Measurements from ENCODE around the gene ELF3.

ELF3 gene

DNA sequence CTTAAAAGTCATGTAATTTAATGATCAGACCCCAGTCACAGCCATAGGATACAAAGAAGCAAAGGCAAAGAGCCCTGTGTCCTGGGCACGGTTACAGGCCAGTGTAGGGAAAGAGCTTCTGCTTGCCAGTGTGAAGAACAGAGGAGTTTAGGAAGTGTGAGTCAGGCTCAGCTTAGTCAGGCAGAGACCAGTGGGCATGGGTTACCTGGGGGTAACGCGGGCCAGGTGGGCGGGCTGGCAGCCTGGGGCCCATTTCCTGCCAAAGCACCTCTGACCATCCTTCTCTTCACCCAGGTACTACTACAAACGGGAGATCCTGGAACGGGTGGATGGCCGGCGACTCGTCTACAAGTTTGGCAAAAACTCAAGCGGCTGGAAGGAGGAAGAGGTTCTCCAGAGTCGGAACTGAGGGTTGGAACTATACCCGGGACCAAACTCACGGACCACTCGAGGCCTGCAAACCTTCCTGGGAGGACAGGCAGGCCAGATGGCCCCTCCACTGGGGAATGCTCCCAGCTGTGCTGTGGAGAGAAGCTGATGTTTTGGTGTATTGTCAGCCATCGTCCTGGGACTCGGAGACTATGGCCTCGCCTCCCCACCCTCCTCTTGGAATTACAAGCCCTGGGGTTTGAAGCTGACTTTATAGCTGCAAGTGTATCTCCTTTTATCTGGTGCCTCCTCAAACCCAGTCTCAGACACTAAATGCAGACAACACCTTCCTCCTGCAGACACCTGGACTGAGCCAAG, 4.7 kb downstream of the ELF3 start:
- H3K79me2 ChIP-seq (ENCODE audit: insufficient read depth, low read length) = no peaks in the 10 kb centered on the region
- no peaks in the 10 kb centered on the region for H3K9me3 ChIP-seq (ENCODE audit: insufficient read depth, low read length)
- H3K9me2 ChIP-seq (replicated peaks; ENCODE audit: insufficient read depth, low read length) = no peaks in the 10 kb centered on the region
- no peaks in the 10 kb centered on the region for H3K27me3 ChIP-seq (ENCODE audit: low read length)
- no peaks in the 10 kb centered on the region for H3F3A ChIP-seq (ENCODE audit: insufficient read depth)
- H3K4me3 ChIP-seq (ENCODE audit: insufficient read depth, low read length, poor library complexity, severe bottlenecking) = no peak overlapping the region
- H3K4me2 ChIP-seq (ENCODE audit: low read depth, low read length, poor library complexity, severe bottlenecking) = no peak overlapping the region
- no peak overlapping the region for H3K9ac ChIP-seq (ENCODE audit: low read length)
- TF ChIP-seq EZH2phosphoT487 (conservative IDR thresholded peaks at IDR 0.05; ENCODE audit: low read length) = no peak
- TF ChIP-seq, protein P1, sequence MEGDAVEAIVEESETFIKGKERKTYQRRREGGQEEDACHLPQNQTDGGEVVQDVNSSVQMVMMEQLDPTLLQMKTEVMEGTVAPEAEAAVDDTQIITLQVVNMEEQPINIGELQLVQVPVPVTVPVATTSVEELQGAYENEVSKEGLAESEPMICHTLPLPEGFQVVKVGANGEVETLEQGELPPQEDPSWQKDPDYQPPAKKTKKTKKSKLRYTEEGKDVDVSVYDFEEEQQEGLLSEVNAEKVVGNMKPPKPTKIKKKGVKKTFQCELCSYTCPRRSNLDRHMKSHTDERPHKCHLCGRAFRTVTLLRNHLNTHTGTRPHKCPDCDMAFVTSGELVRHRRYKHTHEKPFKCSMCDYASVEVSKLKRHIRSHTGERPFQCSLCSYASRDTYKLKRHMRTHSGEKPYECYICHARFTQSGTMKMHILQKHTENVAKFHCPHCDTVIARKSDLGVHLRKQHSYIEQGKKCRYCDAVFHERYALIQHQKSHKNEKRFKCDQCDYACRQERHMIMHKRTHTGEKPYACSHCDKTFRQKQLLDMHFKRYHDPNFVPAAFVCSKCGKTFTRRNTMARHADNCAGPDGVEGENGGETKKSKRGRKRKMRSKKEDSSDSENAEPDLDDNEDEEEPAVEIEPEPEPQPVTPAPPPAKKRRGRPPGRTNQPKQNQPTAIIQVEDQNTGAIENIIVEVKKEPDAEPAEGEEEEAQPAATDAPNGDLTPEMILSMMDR (IDR thresholded peaks at IDR 0.05; ENCODE audit: insufficient read depth, low read length, poor library complexity, severe bottlenecking) = no peak
- no peak overlapping the region for H3K27ac ChIP-seq (ENCODE audit: low read depth, low read length)
- H2AFZ ChIP-seq (ENCODE audit: low read depth, low read length, severe bottlenecking) = no peak overlapping the region
- H3K36me3 ChIP-seq (ENCODE audit: low read length) = no peaks in the 10 kb centered on the region
- H4K20me1 ChIP-seq (ENCODE audit: low read depth, low read length) = no peaks in the 10 kb centered on the region

DNA sequence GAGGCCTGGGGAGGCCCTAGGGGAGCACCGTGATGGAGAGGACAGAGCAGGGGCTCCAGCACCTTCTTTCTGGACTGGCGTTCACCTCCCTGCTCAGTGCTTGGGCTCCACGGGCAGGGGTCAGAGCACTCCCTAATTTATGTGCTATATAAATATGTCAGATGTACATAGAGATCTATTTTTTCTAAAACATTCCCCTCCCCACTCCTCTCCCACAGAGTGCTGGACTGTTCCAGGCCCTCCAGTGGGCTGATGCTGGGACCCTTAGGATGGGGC, 5.2 kb downstream of the ELF3 start:
- H2AFZ ChIP-seq (ENCODE audit: low read depth, low read length, severe bottlenecking) = no peak overlapping the region
- H3K27ac ChIP-seq (ENCODE audit: low read depth, low read length) = no peak overlapping the region
- H4K20me1 ChIP-seq (ENCODE audit: low read depth, low read length) = no peaks in the 10 kb centered on the region
- no peak overlapping the region for H3K4me3 ChIP-seq (ENCODE audit: insufficient read depth, low read length, poor library complexity, severe bottlenecking)
- H3K4me2 ChIP-seq (ENCODE audit: low read depth, low read length, poor library complexity, severe bottlenecking) = no peak overlapping the region
- no peaks in the 10 kb centered on the region for H3K36me3 ChIP-seq (ENCODE audit: low read length)
- no peak overlapping the region for H3K9ac ChIP-seq (ENCODE audit: low read length)
- TF ChIP-seq EZH2phosphoT487 (conservative IDR thresholded peaks at IDR 0.05; ENCODE audit: low read length) = no peak
- TF ChIP-seq, protein P1 (IDR thresholded peaks at IDR 0.05; ENCODE audit: insufficient read depth, low read length, poor library complexity, severe bottlenecking) = no peak
- H3K9me3 ChIP-seq (ENCODE audit: insufficient read depth, low read length) = no peaks in the 10 kb centered on the region
- no peaks in the 10 kb centered on the region for H3K9me2 ChIP-seq (replicated peaks; ENCODE audit: insufficient read depth, low read length)
- no peaks in the 10 kb centered on the region for H3K27me3 ChIP-seq (ENCODE audit: low read length)
- H3F3A ChIP-seq (ENCODE audit: insufficient read depth) = no peaks in the 10 kb centered on the region
- no peaks in the 10 kb centered on the region for H3K79me2 ChIP-seq (ENCODE audit: insufficient read depth, low read length)

- H3K27me3 ChIP-seq (ENCODE audit: low read length) = no peaks in the 10 kb centered on the region
- no peak overlapping the region for H3K9ac ChIP-seq (ENCODE audit: low read length)
- H3K9me3 ChIP-seq (ENCODE audit: insufficient read depth, low read length) = no peaks in the 10 kb centered on the region
- H3K4me2 ChIP-seq (ENCODE audit: low read depth, low read length, poor library complexity, severe bottlenecking) = no peak overlapping the region
- no peaks in the 10 kb centered on the region for H3K36me3 ChIP-seq (ENCODE audit: low read length)
- no peaks in the 10 kb centered on the region for H3K9me2 ChIP-seq (replicated peaks; ENCODE audit: insufficient read depth, low read length)
- H3F3A ChIP-seq (ENCODE audit: insufficient read depth) = no peaks in the 10 kb centered on the region
- no peaks in the 10 kb centered on the region for H3K79me2 ChIP-seq (ENCODE audit: insufficient read depth, low read length)
- H2AFZ ChIP-seq (ENCODE audit: low read depth, low read length, severe bottlenecking) = no peak overlapping the region
- H3K4me3 ChIP-seq (ENCODE audit: insufficient read depth, low read length, poor library complexity, severe bottlenecking) = no peak overlapping the region
- H4K20me1 ChIP-seq (ENCODE audit: low read depth, low read length) = no peaks in the 10 kb centered on the region
- TF ChIP-seq EZH2phosphoT487 (conservative IDR thresholded peaks at IDR 0.05; ENCODE audit: low read length) = no peak
- TF ChIP-seq, protein P1 (IDR thresholded peaks at IDR 0.05; ENCODE audit: insufficient read depth, low read length, poor library complexity, severe bottlenecking) = no peak
- no peak overlapping the region for H3K27ac ChIP-seq (ENCODE audit: low read depth, low read length)
These were observed 5.8 kb downstream of the ELF3 start for GRCh38 chr1:202016022-202016810.
